ENCODE results near the gene ZSWIM5.
"Not testable (repeated sequence)": the region's sequence is repeated elsewhere in the genome, so short reads cannot be mapped to it uniquely, and the experiment has no call there.

ZSWIM5 gene

DNA sequence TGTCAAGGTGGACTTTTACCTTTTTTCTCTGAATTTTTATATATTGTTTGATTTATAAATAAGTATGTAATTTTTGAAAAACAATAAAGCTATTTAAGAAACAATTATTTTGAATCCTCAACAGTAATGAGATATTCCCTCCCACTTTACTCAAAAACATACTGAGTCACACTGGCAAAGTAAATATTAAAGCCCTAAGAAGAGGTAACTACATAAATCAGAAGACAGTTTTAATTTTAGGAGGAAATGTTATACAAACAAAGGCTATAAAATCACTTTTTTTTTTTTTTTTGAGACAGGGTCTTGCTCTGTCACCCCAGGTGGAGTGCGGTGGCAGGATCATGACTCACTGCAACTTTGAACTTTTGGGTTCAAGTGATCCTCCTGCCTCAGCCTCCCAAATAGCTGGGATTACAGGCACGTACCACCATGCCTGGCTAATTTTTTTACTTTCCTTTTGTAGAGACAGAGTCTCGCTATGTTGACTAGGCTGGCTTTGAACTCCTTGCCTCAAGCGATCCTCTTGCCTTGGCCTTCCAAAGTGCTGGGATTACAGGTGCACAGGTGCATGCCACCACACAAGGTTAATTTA, 36.2 kb downstream of the ZSWIM5 start:
- H3K36me3 ChIP-seq (ENCODE audit: insufficient read depth), result no peaks in the 10 kb centered on the region
- H4K20me1 ChIP-seq (ENCODE audit: insufficient read depth), result no peaks in the 10 kb centered on the region
- H2AFZ ChIP-seq (ENCODE audit: low read depth), result no peak overlapping the region
- no peaks in the 10 kb centered on the region for H3K79me2 ChIP-seq (ENCODE audit: insufficient read depth, low read depth)
- H3K4me3 ChIP-seq (IDR thresholded peaks at IDR 0.05; ENCODE audit: insufficient read depth, low read depth, low read length), result no peak overlapping the region
- H3K9ac ChIP-seq, result no peak overlapping the region
- TF ChIP-seq, protein P1, sequence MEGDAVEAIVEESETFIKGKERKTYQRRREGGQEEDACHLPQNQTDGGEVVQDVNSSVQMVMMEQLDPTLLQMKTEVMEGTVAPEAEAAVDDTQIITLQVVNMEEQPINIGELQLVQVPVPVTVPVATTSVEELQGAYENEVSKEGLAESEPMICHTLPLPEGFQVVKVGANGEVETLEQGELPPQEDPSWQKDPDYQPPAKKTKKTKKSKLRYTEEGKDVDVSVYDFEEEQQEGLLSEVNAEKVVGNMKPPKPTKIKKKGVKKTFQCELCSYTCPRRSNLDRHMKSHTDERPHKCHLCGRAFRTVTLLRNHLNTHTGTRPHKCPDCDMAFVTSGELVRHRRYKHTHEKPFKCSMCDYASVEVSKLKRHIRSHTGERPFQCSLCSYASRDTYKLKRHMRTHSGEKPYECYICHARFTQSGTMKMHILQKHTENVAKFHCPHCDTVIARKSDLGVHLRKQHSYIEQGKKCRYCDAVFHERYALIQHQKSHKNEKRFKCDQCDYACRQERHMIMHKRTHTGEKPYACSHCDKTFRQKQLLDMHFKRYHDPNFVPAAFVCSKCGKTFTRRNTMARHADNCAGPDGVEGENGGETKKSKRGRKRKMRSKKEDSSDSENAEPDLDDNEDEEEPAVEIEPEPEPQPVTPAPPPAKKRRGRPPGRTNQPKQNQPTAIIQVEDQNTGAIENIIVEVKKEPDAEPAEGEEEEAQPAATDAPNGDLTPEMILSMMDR (conservative IDR thresholded peaks at IDR 0.05; ENCODE audit: low read depth, low read length), result no peak
- no peaks in the 10 kb centered on the region for H3K27me3 ChIP-seq (ENCODE audit: insufficient read depth, low read depth)
- H3K4me2 ChIP-seq, result no peak overlapping the region
- H3K27ac ChIP-seq, result no peak overlapping the region
- no peaks in the 10 kb centered on the region for H3K4me1 ChIP-seq (ENCODE audit: low read depth, poor library complexity, severe bottlenecking)

DNA sequence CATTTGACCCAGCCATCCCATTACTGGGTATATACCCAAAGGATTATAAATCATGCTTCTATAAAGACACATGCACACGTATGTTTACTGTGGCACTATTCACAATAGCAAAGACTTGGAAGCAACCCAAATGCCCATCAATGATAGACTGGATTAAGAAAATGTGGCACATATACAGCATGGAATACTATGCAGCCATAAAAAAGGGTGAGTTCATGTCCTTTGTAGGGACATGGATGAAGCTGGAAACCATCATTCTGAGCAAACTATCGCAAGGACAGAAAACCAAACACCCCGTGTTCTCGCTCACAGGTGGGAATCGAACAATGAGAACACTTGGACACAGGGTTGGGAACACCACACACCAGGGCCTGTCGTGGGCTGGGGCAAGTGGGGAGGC, 38.5 kb downstream of the ZSWIM5 start:
- H3K4me1 ChIP-seq (ENCODE audit: low read depth, poor library complexity, severe bottlenecking); H3K36me3 ChIP-seq (ENCODE audit: insufficient read depth); H4K20me1 ChIP-seq (ENCODE audit: insufficient read depth); H3K9ac ChIP-seq; H2AFZ ChIP-seq (ENCODE audit: low read depth); H3K79me2 ChIP-seq (ENCODE audit: insufficient read depth, low read depth); H3K4me2 ChIP-seq; H3K27me3 ChIP-seq (ENCODE audit: insufficient read depth, low read depth); H3K27ac ChIP-seq; H3K4me3 ChIP-seq (IDR thresholded peaks at IDR 0.05; ENCODE audit: insufficient read depth, low read depth, low read length): not testable (repeated sequence)

DNA sequence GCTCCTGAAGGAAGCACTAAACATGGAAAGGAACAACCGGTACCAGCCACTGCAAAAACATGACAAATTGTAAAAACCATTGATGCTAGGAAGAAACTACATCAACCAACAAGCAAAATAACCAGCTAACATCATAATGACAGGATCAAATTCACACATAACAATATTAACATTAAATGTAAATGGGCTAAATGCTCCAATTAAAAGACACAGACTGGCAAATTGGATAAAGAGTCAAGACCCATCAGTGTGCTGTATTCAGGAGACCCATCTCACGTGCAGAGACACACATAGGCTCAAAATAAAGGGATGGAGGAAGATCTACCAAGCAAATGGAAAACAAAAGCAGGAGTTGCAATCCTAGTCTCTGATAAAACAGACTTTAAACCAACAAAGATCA, 42.1 kb downstream of the ZSWIM5 start:
- H4K20me1 ChIP-seq (ENCODE audit: insufficient read depth); H3K79me2 ChIP-seq (ENCODE audit: insufficient read depth, low read depth); H3K9ac ChIP-seq; H3K4me3 ChIP-seq (IDR thresholded peaks at IDR 0.05; ENCODE audit: insufficient read depth, low read depth, low read length); H3K36me3 ChIP-seq (ENCODE audit: insufficient read depth); H2AFZ ChIP-seq (ENCODE audit: low read depth); H3K27ac ChIP-seq; H3K4me2 ChIP-seq; H3K27me3 ChIP-seq (ENCODE audit: insufficient read depth, low read depth); H3K4me1 ChIP-seq (ENCODE audit: low read depth, poor library complexity, severe bottlenecking): not testable (repeated sequence)

DNA sequence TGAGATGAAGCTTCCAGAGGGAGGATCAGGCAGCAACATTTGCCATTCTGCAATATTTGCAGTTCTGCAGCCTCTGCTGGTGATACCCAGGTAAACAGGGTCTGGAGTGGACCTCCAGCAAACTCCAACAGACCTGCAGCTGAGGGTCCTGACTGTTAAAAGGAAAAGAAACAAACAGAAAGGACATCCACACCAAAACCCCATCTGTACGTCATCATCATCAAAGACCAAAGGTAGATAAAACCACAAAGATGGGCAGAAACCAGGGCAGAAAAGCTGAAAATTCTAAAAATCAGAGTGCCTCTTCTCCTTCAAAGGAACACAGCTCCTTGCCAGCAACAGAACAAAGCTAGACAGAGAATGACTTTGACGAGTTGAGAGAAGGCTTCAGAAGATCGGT, 43.3 kb downstream of the ZSWIM5 start:
- not testable (repeated sequence) for H3K79me2 ChIP-seq (ENCODE audit: insufficient read depth, low read depth); H3K27me3 ChIP-seq (ENCODE audit: insufficient read depth, low read depth)

GRCh38 chr1:45162041-45163035, 44.1 kb downstream of the ZSWIM5 start:
- H3K4me3 ChIP-seq (IDR thresholded peaks at IDR 0.05; ENCODE audit: insufficient read depth, low read depth, low read length); H3K27me3 ChIP-seq (ENCODE audit: insufficient read depth, low read depth); H3K4me2 ChIP-seq; H3K36me3 ChIP-seq (ENCODE audit: insufficient read depth); H3K9ac ChIP-seq; H4K20me1 ChIP-seq (ENCODE audit: insufficient read depth); H3K79me2 ChIP-seq (ENCODE audit: insufficient read depth, low read depth); H3K27ac ChIP-seq; H2AFZ ChIP-seq (ENCODE audit: low read depth); H3K4me1 ChIP-seq (ENCODE audit: low read depth, poor library complexity, severe bottlenecking): not testable (repeated sequence)

More for the DNA sequence above, 43.3 kb downstream of the ZSWIM5 start:
- not testable (repeated sequence) for H3K27ac ChIP-seq; H4K20me1 ChIP-seq (ENCODE audit: insufficient read depth); H3K4me2 ChIP-seq; H2AFZ ChIP-seq (ENCODE audit: low read depth); H3K36me3 ChIP-seq (ENCODE audit: insufficient read depth); H3K4me1 ChIP-seq (ENCODE audit: low read depth, poor library complexity, severe bottlenecking); H3K9ac ChIP-seq; H3K4me3 ChIP-seq (IDR thresholded peaks at IDR 0.05; ENCODE audit: insufficient read depth, low read depth, low read length)

DNA sequence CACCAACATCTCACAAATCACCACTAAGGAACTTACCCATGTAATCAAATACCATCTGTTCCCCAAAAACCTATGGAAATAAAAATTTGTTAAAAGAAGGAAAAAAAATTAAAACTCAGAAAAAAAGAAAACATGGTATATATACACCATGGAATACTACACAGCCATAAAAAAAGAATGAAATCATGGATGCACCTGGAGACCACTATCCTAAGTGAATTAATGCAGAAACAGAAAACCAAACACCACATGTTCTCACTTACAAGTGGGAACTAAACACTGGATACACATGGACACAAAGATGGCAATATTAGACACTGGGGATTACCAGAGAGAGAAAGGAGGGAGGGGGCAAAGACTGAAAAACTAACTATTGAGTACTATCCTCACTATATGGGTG, 50.4 kb downstream of the ZSWIM5 start:
- Histone ChIP-seq H3K9ac (no peak overlapping the region), H4K20me1 (ENCODE audit: insufficient read depth) (no peaks in the 10 kb centered on the region), H2AFZ (ENCODE audit: low read depth) (no peak overlapping the region), H3K4me1 (ENCODE audit: low read depth, poor library complexity, severe bottlenecking) (no peaks in the 10 kb centered on the region), H3K79me2 (ENCODE audit: insufficient read depth, low read depth) (no peaks in the 10 kb centered on the region), H3K27me3 (ENCODE audit: insufficient read depth, low read depth) (no peaks in the 10 kb centered on the region), H3K4me2 (no peak overlapping the region), H3K27ac (no peak overlapping the region), H3K36me3 (ENCODE audit: insufficient read depth) (no peaks in the 10 kb centered on the region), H3K4me3 (IDR thresholded peaks at IDR 0.05; ENCODE audit: insufficient read depth, low read depth, low read length) (no peak overlapping the region)
- TF ChIP-seq, protein P1 (conservative IDR thresholded peaks at IDR 0.05; ENCODE audit: low read depth, low read length), result no peak

Measured in KMS-11 (cell line).